GM12891 (cell line): Measurements from ENCODE around the gene ZNF516.

Experiments
- POLR2A ChIP-seq: IDR thresholded peaks from 2 replicates; pipeline ENCODE4 v1.6.1; 2011; ENCODE audit warnings: low read depth, low read length, control low read depth
- POLR2AphosphoS5 ChIP-seq: IDR thresholded peaks from 2 replicates; pipeline ENCODE4 v1.6.1; 2011; ENCODE audit warnings: low read depth, low read length, control low read depth
- SPI1 ChIP-seq: IDR thresholded peaks from 2 replicates; pipeline ENCODE4 v1.6.1; 2011; ENCODE audit warnings: low read depth, low read length, control low read depth
- TAF1 ChIP-seq: IDR thresholded peaks from 2 replicates; pipeline ENCODE4 v1.6.1; 2011; ENCODE audit warnings: low read depth, low read length, control low read depth

DNA sequence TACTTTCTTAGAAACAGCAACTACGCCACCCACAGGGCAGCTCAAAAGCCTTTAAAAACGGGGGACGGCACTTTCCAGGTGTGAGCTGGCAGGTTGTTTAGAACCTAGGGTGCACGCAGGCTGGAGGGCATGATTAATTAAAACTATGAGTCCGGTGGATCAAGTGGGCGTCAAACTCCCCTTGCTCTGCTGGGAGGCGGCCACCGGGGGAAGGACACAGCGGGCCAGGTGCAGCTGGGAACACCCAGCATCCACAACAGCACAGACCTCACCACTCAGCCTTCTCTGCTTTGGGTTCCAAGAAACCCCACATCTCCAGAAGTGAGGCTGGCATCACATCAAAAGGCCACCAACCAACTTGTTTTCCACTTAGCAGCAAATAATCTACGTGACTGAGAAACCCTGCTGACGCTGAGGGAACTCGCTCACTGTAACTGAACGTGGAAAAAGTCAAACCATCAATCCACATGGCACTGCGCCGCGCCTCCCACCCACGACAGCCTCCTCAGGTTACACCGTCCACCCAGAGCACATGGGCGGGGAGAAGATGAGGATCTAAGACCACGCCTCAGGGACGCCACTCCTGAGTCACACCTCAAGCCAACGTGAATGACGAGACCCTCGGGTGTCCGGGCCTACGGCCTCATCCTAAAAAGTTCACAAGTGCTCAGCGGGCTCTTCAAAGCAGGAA is 118.2 kb downstream of the ZNF516 start:
- TF ChIP-seq POLR2AphosphoS5 (no peak), POLR2A (no peak), TAF1 (no peak), SPI1 (no peak)
